HepG2 (cell line): ENCODE results near the gene ING2. TPM values are rescaled to one million over a fixed set of nuclear protein-coding genes. Genes with fewer than 3 reads are reported as not detected.

Source experiments
- ATAC-seq: fragments of 200-7000 bp; cut with Tn5 transposase; 3 replicates; pipeline ENCODE4 v1.9.1; 2020; ENCODE audit warnings: mild to moderate bottlenecking, moderate library complexity
- BruUV-seq: library from RNA; stranded (reverse); fragments of 400-500 nt; replicated peaks from 2 replicates; lab custom pipeline; 2021; lab: Mats Ljungman, UMichigan
- CTCF ChIA-PET: fragments of 300-600 bp; formaldehyde crosslinking; extraction: SDS; loops from one replicate; lab custom pipeline; 2021; ENCODE audit warnings: low total read pairs, inconsistent platforms, low intra/inter-chr PET ratio; lab: Yijun Ruan, JAX
- POLR2A ChIA-PET: fragments of 350-600 bp; sonication (Branson Sonifier 250); formaldehyde crosslinking; loops from one replicate; lab custom pipeline; 2020; ENCODE audit warnings: antibody characterized with exemption, inconsistent platforms; lab: Yijun Ruan, JAX
- DNase-seq: peaks from one replicate; pipeline ENCODE4 v3.0.0-alpha.2; 2015; ENCODE audit warnings: low spot score
- FAIRE-seq: peaks from 3 replicates; lab custom pipeline; 2011; peaks lifted over from hg19 to GRCh38; lab: Jason Lieb, UNC
- H2AFZ ChIP-seq: one replicate; pipeline ENCODE4 v1.6.1; 2011; ENCODE audit warnings: low read length, inconsistent platforms
- H3K27ac ChIP-seq: fragments of 300-600 bp; 3 replicates; pipeline ENCODE4 v1.8.0; 2011; ENCODE audit warnings: mixed run types, mild to moderate bottlenecking, mixed read lengths, low read length, inconsistent platforms; ENCODE audit not compliant: insufficient read depth; ENCODE audit errors: extremely low read length
- H3K27me3 ChIP-seq, 2 experiments: fragments of 200-600 bp in 1 of 2; 2 replicates in 1 of 2; 3 replicates in 1 of 2; pipeline versions ENCODE4 v1.6.0 to v1.8.0; 2011; ENCODE audit warnings: low read length in 2 of 2, mild to moderate bottlenecking in 2 of 2, moderate library complexity in 2 of 2, inconsistent platforms in 1 of 2; ENCODE audit not compliant: insufficient read depth in 2 of 2, control insufficient read depth in 1 of 2
- H3K36me3 ChIP-seq, 2 experiments: fragments of 200-600 bp in 1 of 2; replicated peaks in 1 of 2; 2 replicates in 1 of 2; 3 replicates in 1 of 2; pipeline versions ENCODE4 v1.5.1 to v1.8.0; 2011; ENCODE audit warnings: low read length in 2 of 2, inconsistent platforms in 1 of 2; ENCODE audit not compliant: insufficient read depth in 2 of 2, control insufficient read depth in 1 of 2
- H3K4me1 ChIP-seq: 2 replicates; pipeline ENCODE4 v1.5.1; 2012; ENCODE audit warnings: low read length, inconsistent platforms; ENCODE audit not compliant: insufficient read depth
- H3K4me2 ChIP-seq: 2 replicates; pipeline ENCODE4 v1.6.0; 2011; ENCODE audit warnings: low read depth, low read length, inconsistent platforms
- H3K4me3 ChIP-seq, 3 experiments: fragments of 200-600 bp in 1 of 3; sonication (generic), shearing (Covaris generic) in 1 of 3; replicated peaks in 1 of 3; 2 replicates each; pipeline ENCODE4 v1.5.1; 2011 to 2016; ENCODE audit warnings: low read length in 3 of 3, inconsistent platforms in 2 of 3, low read depth in 2 of 3, mild to moderate bottlenecking in 2 of 3, control low read depth in 1 of 3, mixed read lengths in 1 of 3; ENCODE audit not compliant: insufficient read depth in 1 of 3
- H3K79me2 ChIP-seq: one replicate; pipeline ENCODE4 v1.6.1; 2011; ENCODE audit warnings: low read length, inconsistent platforms; ENCODE audit not compliant: insufficient read depth
- H3K9ac ChIP-seq: 2 replicates; pipeline ENCODE4 v1.6.0; 2011; ENCODE audit warnings: mild to moderate bottlenecking, low read depth, low read length, inconsistent platforms; ENCODE audit not compliant: insufficient read depth
- H3K9me3 ChIP-seq: 2 replicates; pipeline ENCODE4 v1.5.1; 2012; ENCODE audit warnings: mild to moderate bottlenecking, low read length
- H4K20me1 ChIP-seq: 2 replicates; pipeline ENCODE4 v1.6.0; 2011; ENCODE audit warnings: inconsistent platforms, mild to moderate bottlenecking, low read length, moderate library complexity; ENCODE audit not compliant: insufficient read depth
- KDM5A ChIP-seq: fragments of 200-600 bp; sonication (generic); IDR thresholded peaks from 2 replicates; pipeline ENCODE4 v1.7.0; 2018; ENCODE audit warnings: antibody characterized with exemption, mild to moderate bottlenecking, low read length, borderline replicate concordance
- NR0B2 ChIP-seq: sonication (generic); formaldehyde crosslinking; IDR thresholded peaks from 2 replicates; pipeline ENCODE4 v1.4.0; 2020; ENCODE audit warnings: mild to moderate bottlenecking, missing genetic modification reagents
- PLSCR1 ChIP-seq: sonication (generic); formaldehyde crosslinking; IDR thresholded peaks from 2 replicates; pipeline ENCODE4 v1.5.0; 2020; ENCODE audit warnings: missing genetic modification reagents, mild to moderate bottlenecking, borderline replicate concordance
- RXRB ChIP-seq: IDR thresholded peaks from 2 replicates; pipeline ENCODE4 v1.6.1; 2016; ENCODE audit warnings: borderline replicate concordance, missing genetic modification reagents, missing compliant biosample characterization
- ZNF7 ChIP-seq: IDR thresholded peaks from 2 replicates; pipeline ENCODE4 v1.6.1; 2016; ENCODE audit warnings: missing biosample characterization, missing genetic modification reagents
- ZNF749 ChIP-seq: sonication (generic); formaldehyde crosslinking; IDR thresholded peaks from 2 replicates; pipeline ENCODE4 v1.8.0; 2022; ENCODE audit warnings: mild to moderate bottlenecking, missing genetic modification reagents, moderate library complexity, borderline replicate concordance
- ZNF891 ChIP-seq: sonication (generic); formaldehyde crosslinking; IDR thresholded peaks from 2 replicates; pipeline ENCODE4 v1.5.0; 2020; ENCODE audit warnings: mild to moderate bottlenecking, missing genetic modification reagents
- WGBS: methylation state at CpG from one replicate; pipeline ENCODE4 v1.1.6; 2017; ENCODE audit warnings: low lambda C conversion rate; 5-methylcytosine and 5-hydroxymethylcytosine counted together
- in situ Hi-C: cut with HindIII; loops from 2 replicates; pipeline ENCODE4 v1.10.0; 2017; ENCODE audit warnings: low pct_unique_long_range_greater_than_20kb; ENCODE audit not compliant: extremely low pct_ligation_motif_present
- intact Hi-C: fragments of 100-400 bp; cut with micrococcal nuclease; formaldehyde crosslinking; loops from one replicate; pipeline ENCODE4 v1.10.0; 2022; ENCODE audit not compliant: unreplicated experiment
- polyA plus RNA-seq, 8 experiments: library from polyadenylated mRNA; depleted of rRNA in 3 of 8; stranded (reverse) in 7 of 8; unstranded in 1 of 8; fragments of >200 nt; fragmentation: Illumina TruSeq in 4 of 8; extraction: Trizol in 4 of 8; gene quantifications; 2 replicates each; pipeline versions ENCODE4 v1.2.1 to v1.2.3, GENCODE V29; 2011 to 2016; ENCODE audit warnings: low read depth in 4 of 8, missing spikeins in 1 of 8, mixed read lengths in 1 of 8; ENCODE audit not compliant: insufficient read depth in 1 of 8
- total RNA-seq, 5 experiments: library from RNA; depleted of rRNA; stranded (reverse); fragments of >200 nt; fragmentation: Illumina TruSeq; extraction: Trizol; gene quantifications; 2 replicates each; pipeline ENCODE4 v1.2.3, GENCODE V29; 2016; ENCODE audit warnings: low read depth in 1 of 5
- TF ChIP-seq, protein P1 (sequence below): sonication (generic); formaldehyde crosslinking; IDR thresholded peaks from 2 replicates; pipeline ENCODE4 v1.4.0; 2020; ENCODE audit warnings: missing genetic modification reagents

The ING2 gene
- total and polyA plus RNA-seq, 2 of the 13 experiments (the other 11 are each of a cell fraction or from before 2014, with no cell fraction given), result 6.6 to 12.4 TPM

DNA sequence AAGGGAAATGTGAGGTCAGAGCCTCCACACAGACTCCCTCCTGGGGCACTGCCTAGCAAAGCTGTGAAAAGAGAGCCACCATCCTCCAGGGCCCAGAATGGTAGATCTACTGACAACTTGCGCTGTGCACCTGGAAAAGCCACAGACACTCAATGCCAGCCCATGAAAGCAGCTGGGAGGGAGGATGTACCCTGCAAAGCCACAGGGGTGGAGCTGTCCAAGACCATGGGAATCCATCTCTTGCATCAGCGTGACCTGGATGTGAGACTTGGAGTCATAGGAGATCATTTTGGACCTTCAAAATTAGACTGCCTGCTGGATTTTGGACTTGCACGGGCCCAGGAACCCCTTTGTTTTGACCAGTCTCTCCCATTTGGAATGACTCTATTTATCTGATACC lies 37.6 kb upstream of the ING2 start:
- TF ChIP-seq NR0B2 (CRISPR knock-in tag), result no peak
- no peak for TF ChIP-seq ZNF749 (CRISPR knock-in tag)
- no peak for TF ChIP-seq KDM5A
- TF ChIP-seq PLSCR1 (CRISPR knock-in tag), result no peak
- TF ChIP-seq, protein P1, sequence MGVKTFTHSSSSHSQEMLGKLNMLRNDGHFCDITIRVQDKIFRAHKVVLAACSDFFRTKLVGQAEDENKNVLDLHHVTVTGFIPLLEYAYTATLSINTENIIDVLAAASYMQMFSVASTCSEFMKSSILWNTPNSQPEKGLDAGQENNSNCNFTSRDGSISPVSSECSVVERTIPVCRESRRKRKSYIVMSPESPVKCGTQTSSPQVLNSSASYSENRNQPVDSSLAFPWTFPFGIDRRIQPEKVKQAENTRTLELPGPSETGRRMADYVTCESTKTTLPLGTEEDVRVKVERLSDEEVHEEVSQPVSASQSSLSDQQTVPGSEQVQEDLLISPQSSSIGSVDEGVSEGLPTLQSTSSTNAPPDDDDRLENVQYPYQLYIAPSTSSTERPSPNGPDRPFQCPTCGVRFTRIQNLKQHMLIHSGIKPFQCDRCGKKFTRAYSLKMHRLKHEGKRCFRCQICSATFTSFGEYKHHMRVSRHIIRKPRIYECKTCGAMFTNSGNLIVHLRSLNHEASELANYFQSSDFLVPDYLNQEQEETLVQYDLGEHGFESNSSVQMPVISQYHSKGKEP, result no peak
- TF ChIP-seq RXRB (CRISPR knock-in tag), result no peak
- TF ChIP-seq ZNF7 (CRISPR knock-in tag), result no peak
- TF ChIP-seq ZNF891 (CRISPR knock-in tag), result no peak
- Histone ChIP-seq H3K36me3 (no peaks in the 10 kb centered on the region), H3K9me3 (no peaks in the 10 kb centered on the region), H2AFZ (no peak overlapping the region), H4K20me1 (no peaks in the 10 kb centered on the region), H3K27ac (no peak overlapping the region), H3K4me2 (no peak overlapping the region), H3K4me1 (peaks cover 32% of the 10 kb centered on the region), H3K27me3 (no peaks in the 10 kb centered on the region), H3K9ac (no peak overlapping the region), H3K4me3 (no peak overlapping the region), H3K79me2 (no peaks in the 10 kb centered on the region)
- BruUV-seq, result no TSS peak
- DNase-seq, result no peak
- FAIRE-seq, result no peak
- WGBS, result 68% methylated on average over 2 of the region's 3 CpGs
- ChIA-PET CTCF (no interaction called here), POLR2A (interaction anchor here (1.1 kb wide), 1 partner anchor 192 kb away, joined by 4 read pairs; no protein-coding TSS in a partner anchor)
- intact Hi-C loops (no loop called here), in situ Hi-C loops (no loop called here)
- ATAC-seq, result no peak
